Activated naive CD8-positive, alpha-beta T cell treated with anti-CD3 and anti-CD28 coated beads for 36 hours (primary cell): ENCODE results near the gene HDAC4. TPM values are rescaled to one million over a fixed set of nuclear protein-coding genes. Genes with fewer than 3 reads are reported as not detected.

Experiments
- DNase-seq: peaks from one replicate; pipeline ENCODE4 v3.0.0; 2021
- H3K27ac Mint-ChIP-seq: one replicate; pipeline ENCODE4 v1.8.0; 2022; ENCODE audit warnings: mild to moderate bottlenecking, moderate library complexity, mixed read lengths
- H3K27me3 Mint-ChIP-seq: one replicate; pipeline ENCODE4 v1.8.0; 2022; ENCODE audit warnings: mild to moderate bottlenecking, mixed read lengths
- H3K36me3 Mint-ChIP-seq: one replicate; pipeline ENCODE4 v1.8.0; 2021; ENCODE audit warnings: mild to moderate bottlenecking, mixed read lengths
- H3K4me1 Mint-ChIP-seq: one replicate; pipeline ENCODE4 v1.8.0; 2021; ENCODE audit warnings: mixed read lengths
- H3K4me3 Mint-ChIP-seq: one replicate; pipeline ENCODE4 v1.8.0; 2022; ENCODE audit warnings: mild to moderate bottlenecking, moderate library complexity, mixed read lengths
- H3K9me3 Mint-ChIP-seq: one replicate; pipeline ENCODE4 v1.8.0; 2022; ENCODE audit warnings: mixed read lengths
- total RNA-seq, 2 experiments: library from RNA; stranded (reverse); gene quantifications; one replicate each; pipeline ENCODE4 v1.2.3, GENCODE V29; 2021

Gene HDAC4
- total RNA-seq, 2 experiments from 2014 or later = 19.1 to 20.2 TPM

DNA sequence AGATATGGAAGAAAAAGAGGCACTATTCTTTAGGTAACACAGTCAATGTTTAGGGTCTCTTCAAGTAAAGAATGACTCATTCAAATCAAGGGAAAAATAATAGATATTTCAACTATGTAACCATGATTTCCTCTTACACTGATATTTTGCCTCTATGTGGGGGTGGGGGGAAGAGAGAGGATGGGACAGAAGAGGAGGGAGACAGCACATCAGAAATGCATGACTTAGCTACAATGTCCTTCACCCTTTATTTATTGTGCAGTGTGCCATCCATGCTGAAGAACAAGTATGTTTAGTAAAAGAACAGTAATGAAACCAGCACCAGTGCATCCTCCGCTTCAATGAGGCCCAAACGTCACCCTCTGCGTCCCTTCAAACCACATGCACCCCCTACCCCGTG lies 204.8 kb downstream of the HDAC4 start:
- Mint-ChIP-seq H3K4me1 (peaks cover 14% of the 10 kb centered on the region), H3K27me3 (no peaks in the 10 kb centered on the region), H3K36me3 (peaks cover 2% of the 10 kb centered on the region), H3K9me3 (no peaks in the 10 kb centered on the region), H3K27ac (no peak overlapping the region), H3K4me3 (no peak overlapping the region)
- DNase-seq = no peak

DNA sequence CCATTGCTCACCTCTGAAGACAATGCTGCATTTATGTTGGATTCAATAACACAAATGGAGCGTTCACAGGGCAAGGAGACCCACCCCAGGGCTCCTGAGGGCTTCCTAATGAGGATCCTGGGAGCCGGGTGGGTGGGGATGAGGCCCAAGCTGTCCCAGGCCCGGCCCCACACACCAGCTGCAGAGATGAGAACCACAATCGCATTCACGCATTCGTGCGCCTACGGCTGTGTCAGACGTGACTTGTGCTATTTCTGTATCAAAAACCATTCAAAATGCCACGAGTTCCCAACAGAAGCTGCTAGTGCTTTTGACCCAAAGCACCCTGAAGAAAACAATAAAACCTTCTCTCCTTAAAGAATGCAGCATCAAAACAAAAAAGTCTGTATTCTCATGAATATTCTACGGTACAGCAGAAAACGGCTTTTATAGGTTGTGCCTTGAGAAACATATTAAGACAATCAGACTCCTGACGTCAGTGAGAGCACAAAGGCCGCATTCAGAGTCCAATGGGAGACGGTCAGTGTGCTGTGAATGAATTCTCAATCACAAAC lies 205.4 kb downstream of the HDAC4 start:
- H3K4me3 Mint-ChIP-seq = no peak overlapping the region
- peaks cover 16% of the 10 kb centered on the region for H3K4me1 Mint-ChIP-seq
- DNase-seq = no peak
- no peaks in the 10 kb centered on the region for H3K27me3 Mint-ChIP-seq
- H3K27ac Mint-ChIP-seq = no peak overlapping the region
- no peaks in the 10 kb centered on the region for H3K9me3 Mint-ChIP-seq
- peaks cover 6% of the 10 kb centered on the region for H3K36me3 Mint-ChIP-seq

DNA sequence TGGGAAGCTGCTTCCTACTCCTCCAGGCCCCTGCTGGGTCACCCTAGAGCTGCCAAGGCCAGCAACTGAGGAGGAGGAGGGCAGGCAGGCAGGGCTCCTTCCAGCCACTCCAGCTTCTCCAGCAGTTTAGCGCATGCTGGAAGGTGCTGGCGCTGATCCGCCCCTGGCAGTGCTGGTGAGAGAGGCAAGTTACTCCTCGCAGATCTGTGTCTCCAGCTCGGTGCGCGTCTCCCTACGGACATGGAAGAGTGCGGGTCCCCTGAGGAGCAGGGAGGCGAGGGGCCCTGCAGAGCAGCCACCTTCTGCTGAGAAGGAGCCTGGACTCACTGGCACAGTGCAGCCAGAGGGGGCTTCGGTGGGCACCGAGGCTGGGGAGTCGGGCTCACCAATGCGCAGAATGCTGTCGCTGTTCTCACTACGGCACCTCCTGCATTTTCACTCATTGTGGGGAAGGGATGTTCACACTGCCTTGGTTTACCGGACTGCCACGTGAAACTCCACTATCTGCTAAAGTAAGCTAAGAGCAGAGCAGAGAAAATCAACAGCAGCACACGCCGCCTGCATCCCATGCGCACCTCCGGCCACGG lies 206.0 kb downstream of the HDAC4 start:
- H3K9me3 Mint-ChIP-seq = no peaks in the 10 kb centered on the region
- peaks cover 16% of the 10 kb centered on the region for H3K4me1 Mint-ChIP-seq
- H3K36me3 Mint-ChIP-seq = peaks cover 12% of the 10 kb centered on the region
- DNase-seq = no peak
- no peak overlapping the region for H3K27ac Mint-ChIP-seq
- no peaks in the 10 kb centered on the region for H3K27me3 Mint-ChIP-seq
- H3K4me3 Mint-ChIP-seq = no peak overlapping the region

DNA sequence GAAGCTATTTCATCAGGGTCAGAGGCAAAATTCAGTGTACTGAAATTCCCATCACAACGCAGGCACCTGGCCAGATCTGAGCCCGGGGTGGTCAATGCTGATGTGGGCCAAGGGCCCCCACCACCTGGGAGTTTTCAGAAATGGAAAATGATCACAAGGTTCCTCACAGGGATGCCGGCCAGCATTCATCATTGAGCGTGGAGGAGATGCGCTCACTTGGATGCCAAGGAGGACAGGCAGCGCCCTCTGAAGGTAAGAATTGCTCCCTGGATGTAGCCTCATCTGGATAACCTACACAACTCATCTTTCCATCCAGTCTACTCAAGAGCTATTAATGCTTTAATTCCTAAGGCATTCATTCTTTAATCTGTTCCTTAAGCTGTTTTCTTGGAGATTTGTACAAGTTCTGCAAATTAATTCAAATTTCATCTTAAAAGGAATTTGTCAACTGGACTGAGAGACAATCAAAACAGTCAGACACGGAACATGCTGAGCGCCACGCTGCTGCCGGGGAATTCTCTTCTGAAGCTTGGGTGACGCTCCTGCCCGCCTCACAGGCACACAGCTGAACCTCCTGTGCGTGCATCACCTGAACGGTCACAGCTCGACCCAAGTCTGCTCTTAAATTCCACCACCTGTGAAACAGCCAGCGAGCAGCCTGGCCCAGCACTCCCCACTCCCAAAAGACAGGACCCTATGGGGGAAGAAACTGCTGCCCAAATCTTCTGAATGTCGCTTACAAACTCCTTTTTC lies 206.7 kb downstream of the HDAC4 start:
- Mint-ChIP-seq H3K9me3 (no peaks in the 10 kb centered on the region), H3K36me3 (peaks cover 16% of the 10 kb centered on the region), H3K27me3 (no peaks in the 10 kb centered on the region), H3K27ac (no peak overlapping the region), H3K4me3 (no peak overlapping the region), H3K4me1 (peaks cover 16% of the 10 kb centered on the region)
- no peak for DNase-seq

DNA sequence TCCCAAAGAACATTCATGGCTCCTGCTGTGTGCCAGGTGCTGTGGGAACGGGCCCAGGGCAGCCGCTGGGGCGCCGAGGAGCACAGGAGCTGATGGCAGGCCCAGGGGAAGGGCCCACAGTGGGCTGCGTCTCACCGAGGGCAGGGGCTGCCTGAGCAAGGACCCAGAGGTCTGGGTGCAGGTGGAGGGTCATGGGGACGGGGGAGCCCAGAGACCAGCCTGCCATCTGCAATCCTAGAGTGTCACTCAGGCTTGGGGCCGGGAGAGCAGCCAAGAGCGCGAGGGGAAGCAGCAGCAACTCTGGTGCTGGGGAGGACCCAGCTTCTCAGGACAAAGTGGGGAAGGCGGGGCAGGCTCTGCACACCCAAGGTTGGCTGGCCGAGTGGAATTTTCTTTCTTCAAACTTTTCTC lies 207.4 kb downstream of the HDAC4 start:
- Mint-ChIP-seq H3K4me3 (no peak overlapping the region), H3K9me3 (no peaks in the 10 kb centered on the region), H3K27me3 (no peaks in the 10 kb centered on the region), H3K36me3 (peaks cover 21% of the 10 kb centered on the region), H3K27ac (no peak overlapping the region), H3K4me1 (peaks cover 16% of the 10 kb centered on the region)
- DNase-seq = no peak

DNA sequence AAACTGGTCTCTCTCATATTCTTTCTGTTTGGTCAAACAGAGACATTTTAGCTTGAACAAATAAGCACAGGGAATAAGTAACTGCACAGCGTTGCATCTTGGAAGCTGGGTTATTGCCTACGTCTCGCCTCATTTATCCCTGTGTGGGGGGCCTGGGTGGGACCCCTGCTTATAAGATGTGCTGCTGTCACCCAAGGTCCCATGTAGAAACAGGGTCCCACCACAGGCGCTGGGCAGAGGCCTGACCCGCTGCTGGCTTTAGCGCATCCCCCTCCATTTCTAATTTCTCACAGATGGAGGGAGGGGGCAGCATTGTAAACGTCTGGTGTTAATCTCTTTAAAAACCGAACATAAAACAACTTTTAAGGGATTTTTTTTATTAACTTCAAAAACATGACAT lies 207.8 kb downstream of the HDAC4 start:
- H3K27ac Mint-ChIP-seq = no peak overlapping the region
- no peak overlapping the region for H3K4me3 Mint-ChIP-seq
- peaks cover 16% of the 10 kb centered on the region for H3K4me1 Mint-ChIP-seq
- H3K36me3 Mint-ChIP-seq = peaks cover 24% of the 10 kb centered on the region
- H3K27me3 Mint-ChIP-seq = no peaks in the 10 kb centered on the region
- H3K9me3 Mint-ChIP-seq = no peaks in the 10 kb centered on the region
- DNase-seq = no peak

DNA sequence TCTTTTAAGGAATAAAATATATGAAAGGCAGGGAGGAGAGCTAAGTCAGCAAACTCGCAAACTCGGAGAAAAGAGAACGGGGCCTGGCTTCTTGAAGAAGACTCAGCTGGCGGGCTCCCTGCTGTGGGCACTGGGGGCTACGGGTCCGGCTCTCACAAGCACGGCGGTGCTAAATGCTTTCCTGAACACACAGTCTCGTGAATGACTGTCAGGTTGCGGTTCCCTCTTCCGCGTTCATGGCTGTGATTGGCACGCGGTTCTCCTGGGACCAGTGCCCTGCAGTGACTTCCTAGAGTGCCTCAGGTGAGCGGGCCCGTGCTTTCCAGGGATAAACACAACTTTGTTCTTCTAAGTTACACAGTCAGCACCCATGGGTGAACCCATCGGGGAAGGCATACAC lies 208.4 kb downstream of the HDAC4 start:
- no peak overlapping the region for H3K4me3 Mint-ChIP-seq
- H3K27me3 Mint-ChIP-seq = no peaks in the 10 kb centered on the region
- H3K36me3 Mint-ChIP-seq = peaks cover 24% of the 10 kb centered on the region
- H3K4me1 Mint-ChIP-seq = peaks cover 16% of the 10 kb centered on the region
- no peak for DNase-seq
- H3K9me3 Mint-ChIP-seq = no peaks in the 10 kb centered on the region
- H3K27ac Mint-ChIP-seq = no peak overlapping the region

DNA sequence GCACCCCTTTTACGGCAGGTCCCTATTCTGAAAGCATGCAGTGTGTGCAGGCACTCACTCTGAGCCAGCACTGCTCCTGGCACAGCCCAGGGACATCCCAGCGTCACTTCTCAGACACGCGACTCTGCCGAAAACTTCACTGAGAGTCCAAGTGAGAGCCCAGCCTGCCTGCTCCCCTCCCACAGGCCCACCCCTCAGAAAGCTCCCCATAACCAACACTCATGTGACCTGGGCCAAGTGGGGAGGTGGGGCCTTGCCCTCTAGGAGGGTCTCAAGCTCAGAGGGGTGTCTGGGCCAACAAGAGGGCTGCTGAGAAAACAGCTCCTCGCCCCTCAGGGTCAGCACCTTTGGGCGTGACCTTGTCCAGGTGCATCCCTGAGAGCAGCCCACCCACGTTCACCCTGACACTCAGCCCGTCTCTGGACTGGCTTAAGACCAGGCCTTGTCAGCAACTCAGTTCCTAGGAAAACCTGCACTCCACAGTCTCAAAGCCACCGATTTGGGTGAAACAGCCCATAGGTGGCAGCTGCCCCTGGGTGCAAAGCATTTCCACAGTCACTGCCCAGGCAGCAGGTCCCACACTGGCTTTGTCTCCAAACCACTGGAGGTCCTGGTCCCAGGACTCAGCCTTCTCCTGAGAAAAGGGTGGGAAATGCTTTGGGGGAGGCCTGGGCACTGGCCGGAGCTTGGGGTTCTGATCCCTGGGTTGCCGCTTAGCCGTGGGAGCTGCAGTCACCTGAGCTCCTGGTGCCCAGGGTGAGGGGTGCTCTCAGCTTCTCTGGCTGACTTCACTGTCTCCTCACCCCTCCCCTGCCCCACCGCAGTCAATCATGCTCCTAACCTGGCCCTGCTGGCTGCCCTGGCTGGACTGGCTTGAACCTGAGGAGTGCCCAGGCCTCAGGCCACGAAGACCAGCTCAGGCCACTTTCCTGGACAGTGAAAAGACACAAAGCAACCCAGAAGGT lies 209.6 kb downstream of the HDAC4 start:
- no peak for DNase-seq
- peaks cover 15% of the 10 kb centered on the region for H3K4me1 Mint-ChIP-seq
- no peaks in the 10 kb centered on the region for H3K27me3 Mint-ChIP-seq
- no peaks in the 10 kb centered on the region for H3K9me3 Mint-ChIP-seq
- H3K27ac Mint-ChIP-seq = no peak overlapping the region
- no peak overlapping the region for H3K4me3 Mint-ChIP-seq
- peaks cover 23% of the 10 kb centered on the region for H3K36me3 Mint-ChIP-seq

DNA sequence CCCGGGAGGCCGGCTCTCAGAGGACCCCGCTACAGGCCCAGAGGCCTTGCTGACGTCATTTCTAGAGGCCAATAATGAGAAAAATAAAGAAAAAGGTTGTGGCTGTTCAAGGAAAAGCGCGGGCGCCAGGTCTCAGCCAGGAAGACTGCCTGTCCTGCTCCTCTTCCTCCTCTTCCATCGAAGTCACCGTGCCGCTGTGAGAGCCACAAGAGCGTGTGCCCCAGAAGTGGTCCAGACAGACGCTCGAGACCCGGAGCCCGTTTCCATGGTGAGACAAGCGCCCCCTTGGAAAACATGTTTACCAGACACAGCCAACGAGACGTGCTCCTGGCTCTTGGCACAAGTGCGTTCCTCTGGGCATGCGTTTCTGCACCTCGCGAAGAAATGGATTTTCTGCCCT lies 210.5 kb downstream of the HDAC4 start:
- Mint-ChIP-seq H3K4me3 (no peak overlapping the region), H3K36me3 (peaks cover 22% of the 10 kb centered on the region), H3K4me1 (peaks cover 12% of the 10 kb centered on the region), H3K27me3 (no peaks in the 10 kb centered on the region), H3K9me3 (no peaks in the 10 kb centered on the region), H3K27ac (no peak overlapping the region)
- DNase-seq = no peak

DNA sequence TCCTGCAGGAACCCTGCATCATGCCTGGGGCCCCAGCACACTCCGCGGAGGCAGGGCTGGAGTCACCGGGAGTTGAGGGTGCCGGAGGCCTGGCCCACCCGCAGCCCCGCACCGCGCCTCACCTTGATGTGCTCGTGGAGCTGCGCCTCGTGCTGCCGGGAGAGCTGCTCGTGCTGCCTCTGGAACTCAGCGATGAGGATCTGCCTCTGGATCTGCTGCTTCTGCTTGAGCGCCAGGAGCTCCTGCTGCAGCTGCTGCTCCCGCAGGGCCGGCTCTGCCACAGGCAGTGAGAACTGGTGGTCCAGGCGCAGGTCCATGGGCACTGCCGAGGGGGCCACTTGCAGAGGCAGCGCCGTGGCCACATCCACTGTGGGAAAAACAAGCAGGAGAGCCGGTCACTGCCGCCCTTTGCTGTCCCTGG lies 211.1 kb downstream of the HDAC4 start:
- no peak for DNase-seq
- H3K27ac Mint-ChIP-seq = no peak overlapping the region
- no peak overlapping the region for H3K4me3 Mint-ChIP-seq
- H3K36me3 Mint-ChIP-seq = peaks cover 22% of the 10 kb centered on the region
- H3K9me3 Mint-ChIP-seq = no peaks in the 10 kb centered on the region
- peaks cover 12% of the 10 kb centered on the region for H3K4me1 Mint-ChIP-seq
- H3K27me3 Mint-ChIP-seq = no peaks in the 10 kb centered on the region

DNA sequence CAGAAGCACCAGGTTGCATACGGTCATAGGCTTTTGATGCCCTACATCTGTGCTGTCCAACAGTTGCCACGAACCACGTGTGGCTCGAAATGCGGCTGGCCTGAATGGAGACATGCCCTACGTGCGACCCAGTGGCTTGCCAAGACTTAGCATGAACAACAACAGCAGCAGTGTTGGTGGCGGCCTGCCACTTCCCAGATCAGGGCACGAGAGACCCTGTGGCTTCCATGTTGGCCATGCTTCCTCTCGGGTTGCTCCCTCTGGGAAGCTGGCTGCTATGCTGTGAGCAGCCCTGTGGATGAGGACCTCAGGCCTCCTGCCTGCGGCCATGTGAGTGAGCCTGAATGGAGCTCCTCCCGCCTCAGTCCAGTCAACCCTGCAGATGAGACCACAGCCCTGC lies 212.3 kb downstream of the HDAC4 start:
- Mint-ChIP-seq H3K27me3 (no peaks in the 10 kb centered on the region), H3K9me3 (no peaks in the 10 kb centered on the region), H3K4me3 (no peak overlapping the region), H3K4me1 (peaks cover 12% of the 10 kb centered on the region), H3K36me3 (peaks cover 22% of the 10 kb centered on the region), H3K27ac (no peak overlapping the region)
- DNase-seq = no peak

DNA sequence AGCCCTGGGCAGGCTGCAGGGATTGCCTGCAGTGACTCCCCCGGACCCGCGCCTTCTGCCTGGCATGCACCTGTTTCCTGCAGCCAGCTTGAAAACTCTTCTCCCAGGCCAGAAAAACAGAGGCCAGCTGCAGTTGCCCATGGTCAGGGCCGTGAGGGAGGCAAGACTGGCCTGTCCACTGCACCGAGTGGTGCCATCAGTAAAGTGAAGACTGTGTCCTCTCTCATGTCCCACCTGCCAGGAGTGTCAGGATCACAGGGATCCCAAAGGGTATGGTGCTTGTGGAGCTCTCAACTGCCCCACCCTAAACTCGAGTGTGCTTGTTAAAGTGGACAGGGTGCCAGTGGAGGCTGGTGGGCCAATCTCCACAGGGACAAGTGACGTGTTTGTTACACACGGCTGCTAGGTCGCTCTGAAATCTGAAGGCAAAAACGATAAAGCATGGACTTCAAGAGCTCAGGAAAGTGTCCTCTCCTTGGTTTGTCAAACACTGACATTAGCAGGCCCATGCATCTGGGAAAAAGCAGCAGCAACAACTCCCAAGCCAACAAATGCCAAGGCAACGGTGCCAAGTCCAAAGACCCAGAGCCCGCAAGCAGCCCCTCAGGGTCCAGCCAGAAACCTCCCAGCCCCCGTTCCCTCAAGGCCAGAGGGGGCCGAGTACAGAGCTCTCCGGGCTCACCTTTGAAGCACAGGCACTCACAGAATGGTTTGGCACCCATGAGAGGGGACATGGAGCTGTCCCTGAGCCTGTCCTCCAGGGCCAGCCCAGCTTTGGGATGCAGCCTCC lies 213.2 kb downstream of the HDAC4 start:
- Mint-ChIP-seq H3K27me3 (no peaks in the 10 kb centered on the region), H3K9me3 (no peaks in the 10 kb centered on the region), H3K4me3 (no peak overlapping the region), H3K27ac (no peak overlapping the region), H3K4me1 (peaks cover 10% of the 10 kb centered on the region), H3K36me3 (peaks cover 22% of the 10 kb centered on the region)
- no peak for DNase-seq

DNA sequence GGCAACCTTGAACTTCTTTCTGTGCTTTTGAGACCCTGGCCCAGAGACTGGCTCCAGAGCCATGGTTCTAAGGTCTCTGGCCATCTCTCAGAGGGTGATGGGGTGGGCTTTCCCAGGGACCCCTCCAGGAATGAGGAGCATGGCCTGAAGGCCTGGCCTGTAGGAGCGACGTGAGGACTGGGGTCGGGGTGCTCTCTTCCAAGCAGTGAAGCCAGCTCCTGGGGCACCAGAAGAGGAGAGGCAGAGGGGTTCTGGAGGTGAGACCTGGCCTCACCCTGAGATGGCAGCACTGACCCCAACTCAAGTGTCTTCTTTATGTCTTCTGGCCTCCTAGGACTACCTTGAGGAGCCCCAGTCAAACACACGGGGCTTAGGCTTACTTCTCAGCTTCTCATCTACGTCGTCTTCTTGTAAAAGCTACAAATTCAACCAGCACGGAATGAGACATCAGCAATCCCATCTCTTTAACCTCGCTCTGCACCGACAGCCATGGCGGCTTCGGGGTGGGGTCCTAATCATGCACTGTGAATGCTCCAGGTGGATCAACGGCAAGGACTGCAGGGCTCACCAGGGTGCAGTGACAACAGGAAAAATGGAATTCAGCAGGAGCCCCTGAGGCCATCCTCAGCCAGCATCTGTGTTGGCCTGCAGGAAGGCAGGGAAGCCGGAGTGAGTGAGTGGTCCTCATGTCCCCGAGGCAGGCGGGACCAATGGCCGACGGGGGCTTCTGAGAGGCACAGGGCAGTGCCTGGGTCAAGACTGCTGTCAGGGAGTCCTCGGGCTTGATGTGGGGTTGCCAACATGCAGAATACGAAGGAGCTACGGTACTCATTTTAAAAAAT lies 214.1 kb downstream of the HDAC4 start:
- Mint-ChIP-seq H3K4me1 (peaks cover 5% of the 10 kb centered on the region), H3K36me3 (peaks cover 22% of the 10 kb centered on the region), H3K9me3 (no peaks in the 10 kb centered on the region), H3K27me3 (no peaks in the 10 kb centered on the region), H3K27ac (no peak overlapping the region), H3K4me3 (no peak overlapping the region)
- no peak for DNase-seq
